IMR-90 (cell line): ENCODE results near the gene IGDCC3. TPM values are rescaled to one million over a fixed set of nuclear protein-coding genes. Genes with fewer than 3 reads are reported as not detected.
A peak's percentile ranks its signal among the peaks of the same experiment; 100 is the strongest.

Experiments
- ATAC-seq: fragments of 200-7000 bp; cut with Tn5 transposase; 2 replicates; pipeline ENCODE4 v1.9.1; 2020; ENCODE audit warnings: low read depth, mild to moderate bottlenecking, moderate library complexity
- BruUV-seq: library from RNA; stranded (reverse); fragments of 400-500 nt; replicated peaks from 2 replicates; lab custom pipeline; 2021; lab: Mats Ljungman, UMichigan
- CTCF ChIA-PET: fragments of 300-600 bp; formaldehyde crosslinking; extraction: SDS; loops from one replicate; lab custom pipeline; 2021; ENCODE audit warnings: antibody characterized with exemption; lab: Yijun Ruan, JAX
- POLR2A ChIA-PET: fragments of 300-600 bp; sonication (Branson Sonifier 250); formaldehyde crosslinking; loops from one replicate; lab custom pipeline; 2022; ENCODE audit warnings: antibody characterized with exemption; ENCODE audit not compliant: unreplicated experiment; lab: Charles Lee
- DNase-seq: peaks from one replicate; pipeline ENCODE4 v3.0.0; 2013
- H2AFZ ChIP-seq: replicated peaks from 2 replicates; pipeline ENCODE3; 2013; ENCODE audit warnings: low read length, mild to moderate bottlenecking; ENCODE audit not compliant: poor library complexity
- H2AK5ac ChIP-seq: 2 replicates; pipeline ENCODE4 v1.6.1; 2013; ENCODE audit warnings: low read depth, low read length, inconsistent platforms
- H2AK9ac ChIP-seq: replicated peaks from 2 replicates; pipeline ENCODE3; 2013; ENCODE audit warnings: mild to moderate bottlenecking, low read depth, low read length, moderate library complexity; ENCODE audit not compliant: poor library complexity
- H2BK120ac ChIP-seq: 2 replicates; pipeline ENCODE4 v1.6.1; 2013; ENCODE audit warnings: low read depth, low read length, inconsistent platforms
- H2BK15ac ChIP-seq: 3 replicates; pipeline ENCODE4 v1.6.1; 2013; ENCODE audit warnings: low read depth, low read length, inconsistent platforms
- H2BK20ac ChIP-seq: 2 replicates; pipeline ENCODE4 v1.6.1; 2013; ENCODE audit warnings: low read depth, mild to moderate bottlenecking, inconsistent platforms, low read length, moderate library complexity
- H2BK5ac ChIP-seq: 2 replicates; pipeline ENCODE4 v1.6.1; 2013; ENCODE audit warnings: mild to moderate bottlenecking, low read depth, low read length, inconsistent platforms; ENCODE audit not compliant: poor library complexity, severe bottlenecking
- H3K14ac ChIP-seq: replicated peaks from 2 replicates; pipeline ENCODE4 v1.6.1; 2013; ENCODE audit warnings: low read depth, low read length, inconsistent platforms
- H3K18ac ChIP-seq: 2 replicates; pipeline ENCODE4 v1.6.1; 2013; ENCODE audit warnings: low read depth, low read length, control low read depth
- H3K23ac ChIP-seq: 2 replicates; pipeline ENCODE4 v1.6.1; 2013; ENCODE audit warnings: low read depth, low read length, inconsistent platforms
- H3K27ac ChIP-seq: 2 replicates; pipeline ENCODE4 v1.5.1; 2013; ENCODE audit warnings: mild to moderate bottlenecking, control low read depth, low read length; ENCODE audit not compliant: insufficient read depth
- H3K27me3 ChIP-seq: 2 replicates; pipeline ENCODE4 v1.6.1; 2013; ENCODE audit warnings: low read length; ENCODE audit not compliant: control insufficient read depth, insufficient read depth
- H3K36me3 ChIP-seq: 2 replicates; pipeline ENCODE4 v1.6.1; 2013; ENCODE audit warnings: low read length, mixed read lengths; ENCODE audit not compliant: control insufficient read depth, insufficient read depth
- H3K4ac ChIP-seq: 2 replicates; pipeline ENCODE4 v1.6.1; 2013; ENCODE audit warnings: low read depth, low read length, inconsistent platforms
- H3K4me1 ChIP-seq: 2 replicates; pipeline ENCODE4 v1.6.1; 2013; ENCODE audit warnings: low read length, mixed read lengths; ENCODE audit not compliant: control insufficient read depth, insufficient read depth
- H3K4me2 ChIP-seq: 2 replicates; pipeline ENCODE4 v1.6.1; 2013; ENCODE audit warnings: low read depth, mild to moderate bottlenecking, control low read depth, low read length, moderate library complexity
- H3K4me3 ChIP-seq: 2 replicates; pipeline ENCODE4 v1.5.1; 2013; ENCODE audit warnings: low read depth, mild to moderate bottlenecking, control low read depth, low read length, moderate library complexity; ENCODE audit not compliant: insufficient read depth
- H3K56ac ChIP-seq: 2 replicates; pipeline ENCODE4 v1.6.1; 2013; ENCODE audit warnings: low read length, inconsistent platforms; ENCODE audit not compliant: insufficient read depth; ENCODE audit errors: extremely low read depth
- H3K79me1 ChIP-seq, 2 experiments: 2 replicates each; pipeline ENCODE4 v1.6.1; 2013; ENCODE audit warnings: low read length in 2 of 2, inconsistent platforms in 1 of 2, low read depth in 1 of 2
- H3K9ac ChIP-seq: 2 replicates; pipeline ENCODE4 v1.6.1; 2013; ENCODE audit warnings: low read depth, low read length, control low read depth
- H3K9me1 ChIP-seq: 2 replicates; pipeline ENCODE4 v1.6.1; 2013; ENCODE audit warnings: low read length, inconsistent platforms; ENCODE audit not compliant: insufficient read depth
- H3K9me3 ChIP-seq: 2 replicates; pipeline ENCODE4 v1.6.1; 2013; ENCODE audit warnings: low read length; ENCODE audit not compliant: control insufficient read depth, insufficient read depth
- H4K20me1 ChIP-seq: 2 replicates; pipeline ENCODE4 v1.6.1; 2013; ENCODE audit warnings: low read length, inconsistent platforms; ENCODE audit not compliant: insufficient read depth
- H4K5ac ChIP-seq: 2 replicates; pipeline ENCODE4 v1.6.1; 2013; ENCODE audit warnings: mild to moderate bottlenecking, low read depth, low read length, control low read depth
- H4K8ac ChIP-seq, 2 experiments: 2 replicates each; pipeline ENCODE4 v1.6.1; 2013; ENCODE audit warnings: low read depth in 2 of 2, low read length in 2 of 2, control low read depth in 1 of 2, inconsistent platforms in 1 of 2
- H4K91ac ChIP-seq: 2 replicates; pipeline ENCODE4 v1.6.1; 2013; ENCODE audit warnings: low read depth, low read length, inconsistent platforms; ENCODE audit not compliant: insufficient read depth
- BHLHE40 ChIP-seq: fragments of 150-350 bp; IDR thresholded peaks from 2 replicates; pipeline ENCODE4 v1.6.1; 2016; ENCODE audit warnings: mild to moderate bottlenecking, low read depth, low read length
- CTCF ChIP-seq: conservative IDR thresholded peaks from 2 replicates; pipeline ENCODE4 v1.5.1; 2012; ENCODE audit warnings: mild to moderate bottlenecking, low read depth, low read length, improper control_type of control experiment
- MAZ ChIP-seq: IDR thresholded peaks from 2 replicates; pipeline ENCODE4 v1.6.1; 2012; ENCODE audit warnings: low read depth, mild to moderate bottlenecking, low read length, improper control_type of control experiment, moderate library complexity, borderline replicate concordance
- MXI1 ChIP-seq: IDR thresholded peaks from 2 replicates; pipeline ENCODE4 v1.6.1; 2012; ENCODE audit warnings: low read depth, mild to moderate bottlenecking, low read length, moderate library complexity, borderline replicate concordance
- RAD21 ChIP-seq: IDR thresholded peaks from 2 replicates; pipeline ENCODE4 v1.6.1; 2012; ENCODE audit warnings: low read length, improper control_type of control experiment
- SMC3 ChIP-seq: fragments of 150-350 bp; IDR thresholded peaks from 2 replicates; pipeline ENCODE4 v1.6.1; 2016; ENCODE audit warnings: low read depth, mild to moderate bottlenecking, antibody characterized with exemption, low read length, moderate library complexity
- WGBS, 2 experiments: methylation state at CpG; one replicate each; pipeline versions ENCODE4 v1.1.5 to v1.1.7; 2013; ENCODE audit warnings: missing lambda C conversion rate in 2 of 2; ENCODE audit not compliant: insufficient read length in 1 of 2; ENCODE audit errors: extremely low coverage in 2 of 2; 5-methylcytosine and 5-hydroxymethylcytosine counted together
- dilution Hi-C: fragments of 300-500 bp; cut with HindIII; formaldehyde crosslinking; loops from one replicate; pipeline ENCODE4 v1.14.3; 2018; ENCODE audit warnings: low sequenced_read_pairs; ENCODE audit not compliant: unreplicated experiment
- in situ Hi-C: fragments of 300-500 bp; cut with MboI; formaldehyde crosslinking; loops from 3 replicates; pipeline ENCODE4 v1.14.3; 2019; ENCODE audit warnings: low sequenced_read_pairs, inconsistent platforms, mixed read lengths
- intact Hi-C: fragments of 100-400 bp; cut with micrococcal nuclease; formaldehyde crosslinking; loops from 2 replicates; pipeline ENCODE4 v1.10.0; 2022
- polyA plus RNA-seq, 3 experiments: library from polyadenylated mRNA; depleted of rRNA; stranded (reverse); fragments of >200 nt; gene quantifications; 2 replicates each; pipeline ENCODE4 v1.2.3, GENCODE V29; 2012; ENCODE audit warnings: low replicate concordance in 1 of 3
- total RNA-seq: library from RNA; depleted of rRNA; stranded (reverse); fragments of >200 nt; gene quantifications from 2 replicates; pipeline ENCODE4 v1.2.3, GENCODE V29; 2012

The IGDCC3 gene
- total and polyA plus RNA-seq, 2 of the 4 experiments (the other 2 are of a cell fraction), result 0.18 to 0.19 TPM

GRCh38 chr15:65384895-65385869 is 7.4 kb upstream of the IGDCC3 start:
- H3K27me3 ChIP-seq, result peaks cover 20% of the 10 kb centered on the region

More at GRCh38 chr15:65384895-65385869, 7.4 kb upstream of the IGDCC3 start:
- Histone ChIP-seq H3K9me1 (no peaks in the 10 kb centered on the region), H4K5ac (no peak overlapping the region), H2AK5ac (no peak overlapping the region; the same call in 1 of the 2 replicates), H2BK5ac (no peak overlapping the region), H3K4ac (no peak overlapping the region; the same call in 1 of the 2 replicates), H3K56ac (no peak overlapping the region), H2BK20ac (no peak overlapping the region), H3K36me3 (peaks cover 3% of the 10 kb centered on the region; the same call in 1 of the 2 replicates), H3K9me3 (no peaks in the 10 kb centered on the region), H3K4me1 (peaks cover 2% of the 10 kb centered on the region; the same call in 1 of the 2 replicates), H4K20me1 (no peaks in the 10 kb centered on the region), H2AK9ac (peak overlapping the region; percentile 90), H3K23ac (no peak overlapping the region), H3K4me3 (no peak overlapping the region), H3K18ac (no peak overlapping the region), H3K4me2 (no peak overlapping the region), H4K91ac (no peak overlapping the region; the same call in 1 of the 2 replicates), H4K8ac (no peak overlapping the region), H2BK120ac (no peak overlapping the region), H3K14ac (0 out of 2 replicates have a peak overlapping the region, but pooled peaks have one; percentile 45), H2AFZ (peak overlapping the region; percentile 94), H3K27ac (no peak overlapping the region), H3K9ac (no peak overlapping the region), H3K79me1 (no peaks in the 10 kb centered on the region), H2BK15ac (no peak overlapping the region)
- TF ChIP-seq RAD21, result peak; percentile 88
- no peak for TF ChIP-seq BHLHE40
- peak; percentile 93 for TF ChIP-seq CTCF
- peak; percentile 95 for TF ChIP-seq SMC3
- TF ChIP-seq MXI1, result peak; percentile 92
- peak; percentile 62; the same call in 1 of the 2 replicates for TF ChIP-seq MAZ
- BruUV-seq, result no TSS peak
- in situ Hi-C loops, result loop anchor here (5.0 to 10.0 kb wide), 2 partner anchors 68 to 190 kb away; no protein-coding TSS in a partner anchor
- dilution Hi-C loops, result no loop called here
- ChIA-PET CTCF (interaction anchor here (0.5 to 1.9 kb wide), 10 partner anchors 12 to 197 kb away, joined by 3 to 20 read pairs (median 4); no protein-coding TSS in a partner anchor), POLR2A (no interaction called here)
- WGBS, 2 experiments, result 11% methylated on average over 11 of the region's 43 CpGs; no CpG with 5 or more reads in 1 of the 2 experiments
- intact Hi-C loops, result loop anchor here (1.0 kb wide), 1 partner anchor 67 kb away; no protein-coding TSS in a partner anchor
- DNase-seq (peak; percentile 69), ATAC-seq (peak; percentile 97)
